Upper lobe of left lung (tissue), 4 donors: ENCODE measurements around the gene PNLDC1.

Experiments
- POLR2AphosphoS5 ChIP-seq, 2 donors: sonication (generic); formaldehyde crosslinking; IDR thresholded peaks; one replicate each; pipeline ENCODE4 v1.5.1; 2017; ENCODE audit warnings: antibody characterized with exemption in 2 of 2
- TF ChIP-seq, protein P1 (sequence below), 6 experiments: fragments of 450-650 bp in 4 of 6; fragments of 200-600 bp in 2 of 6; sonication (generic) in 2 of 6; IDR thresholded peaks; one replicate each; pipeline ENCODE4 v1.5.1; 2016 to 2019; ENCODE audit warnings: antibody characterized with exemption in 6 of 6

DNA sequence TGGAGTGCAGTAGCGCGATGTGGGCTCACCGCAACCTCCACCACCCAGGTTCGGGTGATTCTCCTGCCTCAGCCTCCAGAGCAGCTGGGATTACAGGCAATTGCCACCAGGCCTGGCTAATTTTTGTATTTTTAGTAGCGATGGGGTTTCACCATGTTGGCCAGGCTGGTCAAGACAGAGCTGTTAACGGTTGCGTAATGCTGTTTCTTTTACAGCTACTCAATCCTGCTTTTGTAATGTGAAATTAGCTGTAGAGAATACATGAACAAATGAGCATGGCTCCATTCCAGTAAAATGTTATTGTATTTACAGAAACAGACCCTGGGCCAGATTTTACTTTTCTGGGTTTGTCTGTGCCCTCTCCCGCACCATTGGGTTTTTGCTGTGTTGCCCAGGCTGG is 1.9 kb downstream of the PNLDC1 start:
- TF ChIP-seq, protein P1, sequence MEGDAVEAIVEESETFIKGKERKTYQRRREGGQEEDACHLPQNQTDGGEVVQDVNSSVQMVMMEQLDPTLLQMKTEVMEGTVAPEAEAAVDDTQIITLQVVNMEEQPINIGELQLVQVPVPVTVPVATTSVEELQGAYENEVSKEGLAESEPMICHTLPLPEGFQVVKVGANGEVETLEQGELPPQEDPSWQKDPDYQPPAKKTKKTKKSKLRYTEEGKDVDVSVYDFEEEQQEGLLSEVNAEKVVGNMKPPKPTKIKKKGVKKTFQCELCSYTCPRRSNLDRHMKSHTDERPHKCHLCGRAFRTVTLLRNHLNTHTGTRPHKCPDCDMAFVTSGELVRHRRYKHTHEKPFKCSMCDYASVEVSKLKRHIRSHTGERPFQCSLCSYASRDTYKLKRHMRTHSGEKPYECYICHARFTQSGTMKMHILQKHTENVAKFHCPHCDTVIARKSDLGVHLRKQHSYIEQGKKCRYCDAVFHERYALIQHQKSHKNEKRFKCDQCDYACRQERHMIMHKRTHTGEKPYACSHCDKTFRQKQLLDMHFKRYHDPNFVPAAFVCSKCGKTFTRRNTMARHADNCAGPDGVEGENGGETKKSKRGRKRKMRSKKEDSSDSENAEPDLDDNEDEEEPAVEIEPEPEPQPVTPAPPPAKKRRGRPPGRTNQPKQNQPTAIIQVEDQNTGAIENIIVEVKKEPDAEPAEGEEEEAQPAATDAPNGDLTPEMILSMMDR (IDR thresholded peaks at IDR 0.05), result no peak
- TF ChIP-seq POLR2AphosphoS5 (IDR thresholded peaks at IDR 0.05), result no peak
